COLO668 (cell line): ENCODE results near the gene PSTPIP2.

Experiments used
- DNase-seq: peaks from one replicate; lab custom pipeline; 2025; ENCODE audit not compliant: unreplicated experiment; lab: John Stamatoyannopoulos, UW

PSTPIP2 gene

DNA sequence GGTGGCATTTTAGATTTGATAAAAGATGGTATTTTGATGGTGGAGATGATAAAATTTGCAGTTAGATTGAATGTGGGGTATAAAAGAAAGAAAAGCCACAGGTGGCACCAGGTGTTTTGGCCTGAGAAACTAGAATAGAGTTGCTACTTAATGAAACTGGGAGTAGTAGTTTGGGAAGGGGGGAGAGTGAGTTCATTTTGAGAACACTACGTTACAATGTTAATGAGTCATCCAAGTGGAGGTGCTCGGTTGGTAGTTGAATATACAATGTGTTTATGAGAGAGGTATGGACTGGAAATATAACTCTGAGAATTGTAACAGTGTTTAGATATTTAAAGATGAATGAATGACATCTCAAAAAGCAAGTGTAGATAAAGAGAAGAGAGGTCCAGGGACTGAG lies 131.3 kb downstream of the PSTPIP2 start:
- DNase-seq = no peak

GRCh38 chr18:45939236-45939635 lies 132.8 kb downstream of the PSTPIP2 start:
- no peak for DNase-seq

GRCh38 chr18:45938488-45938935 lies 133.5 kb downstream of the PSTPIP2 start:
- DNase-seq = no peak

DNA sequence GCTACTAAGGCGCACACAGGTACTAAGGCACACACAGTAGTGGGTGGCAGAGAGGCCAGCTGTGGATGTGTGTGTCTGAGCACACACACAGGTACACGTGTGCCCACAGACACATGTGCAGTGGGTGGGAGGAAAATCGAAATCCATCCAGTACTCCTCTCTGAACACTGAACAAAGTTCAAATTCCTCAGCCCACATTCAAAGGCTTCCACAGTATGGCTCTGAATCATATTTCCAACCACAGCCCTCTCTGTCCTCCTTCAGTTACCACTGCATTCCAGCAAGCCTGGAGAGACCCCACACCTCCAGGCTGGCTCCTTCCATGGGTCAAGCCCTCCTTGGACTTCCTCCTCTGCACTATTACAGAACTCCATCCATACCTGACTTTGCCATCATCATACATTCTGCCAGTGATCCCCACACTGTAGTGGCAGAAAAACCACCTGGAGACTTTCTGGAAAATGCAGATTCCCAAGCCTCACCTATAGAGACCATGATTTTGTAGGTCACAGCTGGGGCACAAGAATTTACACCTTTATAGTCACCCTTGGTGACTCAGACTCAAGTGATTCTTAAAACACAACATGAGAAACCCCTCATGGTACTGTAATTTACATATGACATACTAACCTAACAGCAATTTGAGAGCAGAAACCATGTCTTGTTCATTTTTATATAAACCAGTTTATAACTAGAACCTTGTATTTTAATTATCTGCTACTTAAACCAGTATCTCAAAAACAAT lies 136.3 kb downstream of the PSTPIP2 start:
- DNase-seq = no peak
